C4-2B (cell line): ENCODE measurements around the gene EBPL.

Source experiments
- CTCF ChIP-seq: fragments of 450-650 bp; conservative IDR thresholded peaks from 2 replicates; pipeline ENCODE4 v1.5.1; 2017; ENCODE audit warnings: mild to moderate bottlenecking
- ZFX ChIP-seq: fragments of 450-650 bp; IDR thresholded peaks from 2 replicates; pipeline ENCODE4 v1.6.1; 2017

DNA sequence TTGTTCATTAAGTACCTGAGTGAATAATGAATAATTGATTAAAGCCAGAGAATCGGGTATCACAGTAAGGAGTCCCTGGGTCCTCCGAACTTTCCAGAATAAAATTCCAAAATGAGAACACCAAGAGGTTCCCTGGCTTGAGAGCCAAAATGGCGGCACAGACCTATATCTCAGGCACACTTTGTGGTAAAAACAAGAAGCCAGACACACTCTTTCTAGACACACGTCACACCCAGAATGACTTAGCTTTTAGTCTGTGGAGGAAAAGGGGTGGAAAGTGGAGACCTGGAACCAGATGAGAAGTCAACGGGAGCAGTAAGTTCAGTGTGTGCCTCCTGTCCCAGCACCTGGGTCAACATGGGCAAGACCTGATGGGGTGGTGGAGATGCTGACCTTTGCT lies 54.6 kb downstream of the EBPL start:
- TF ChIP-seq CTCF (no peak), ZFX (no peak)
